IMR-90 (cell line): ENCODE data around the gene PLVAP. TPM values are rescaled to one million over a fixed set of nuclear protein-coding genes. Genes with fewer than 3 reads are reported as not detected.

Source experiments
- ATAC-seq: fragments of 200-7000 bp; cut with Tn5 transposase; 2 replicates; pipeline ENCODE4 v1.9.1; 2020; ENCODE audit warnings: low read depth, mild to moderate bottlenecking, moderate library complexity
- BruUV-seq: library from RNA; stranded (reverse); fragments of 400-500 nt; replicated peaks from 2 replicates; lab custom pipeline; 2021; lab: Mats Ljungman, UMichigan
- CTCF ChIA-PET: fragments of 300-600 bp; formaldehyde crosslinking; extraction: SDS; loops from one replicate; lab custom pipeline; 2021; ENCODE audit warnings: antibody characterized with exemption; lab: Yijun Ruan, JAX
- POLR2A ChIA-PET: fragments of 300-600 bp; sonication (Branson Sonifier 250); formaldehyde crosslinking; loops from one replicate; lab custom pipeline; 2022; ENCODE audit warnings: antibody characterized with exemption; ENCODE audit not compliant: unreplicated experiment; lab: Charles Lee
- DNase-seq: peaks from one replicate; pipeline ENCODE4 v3.0.0; 2013
- H2AFZ ChIP-seq: replicated peaks from 2 replicates; pipeline ENCODE3; 2013; ENCODE audit warnings: low read length, mild to moderate bottlenecking; ENCODE audit not compliant: poor library complexity
- H2AK5ac ChIP-seq: 2 replicates; pipeline ENCODE4 v1.6.1; 2013; ENCODE audit warnings: low read depth, low read length, inconsistent platforms
- H2AK9ac ChIP-seq: replicated peaks from 2 replicates; pipeline ENCODE3; 2013; ENCODE audit warnings: mild to moderate bottlenecking, low read depth, low read length, moderate library complexity; ENCODE audit not compliant: poor library complexity
- H2BK120ac ChIP-seq: 2 replicates; pipeline ENCODE4 v1.6.1; 2013; ENCODE audit warnings: low read depth, low read length, inconsistent platforms
- H2BK15ac ChIP-seq: 3 replicates; pipeline ENCODE4 v1.6.1; 2013; ENCODE audit warnings: low read depth, low read length, inconsistent platforms
- H2BK20ac ChIP-seq: 2 replicates; pipeline ENCODE4 v1.6.1; 2013; ENCODE audit warnings: low read depth, mild to moderate bottlenecking, inconsistent platforms, low read length, moderate library complexity
- H2BK5ac ChIP-seq: 2 replicates; pipeline ENCODE4 v1.6.1; 2013; ENCODE audit warnings: mild to moderate bottlenecking, low read depth, low read length, inconsistent platforms; ENCODE audit not compliant: poor library complexity, severe bottlenecking
- H3K14ac ChIP-seq: replicated peaks from 2 replicates; pipeline ENCODE4 v1.6.1; 2013; ENCODE audit warnings: low read depth, low read length, inconsistent platforms
- H3K18ac ChIP-seq: 2 replicates; pipeline ENCODE4 v1.6.1; 2013; ENCODE audit warnings: low read depth, low read length, control low read depth
- H3K23ac ChIP-seq: 2 replicates; pipeline ENCODE4 v1.6.1; 2013; ENCODE audit warnings: low read depth, low read length, inconsistent platforms
- H3K27ac ChIP-seq: 2 replicates; pipeline ENCODE4 v1.5.1; 2013; ENCODE audit warnings: mild to moderate bottlenecking, control low read depth, low read length; ENCODE audit not compliant: insufficient read depth
- H3K27me3 ChIP-seq: 2 replicates; pipeline ENCODE4 v1.6.1; 2013; ENCODE audit warnings: low read length; ENCODE audit not compliant: control insufficient read depth, insufficient read depth
- H3K36me3 ChIP-seq: 2 replicates; pipeline ENCODE4 v1.6.1; 2013; ENCODE audit warnings: low read length, mixed read lengths; ENCODE audit not compliant: control insufficient read depth, insufficient read depth
- H3K4ac ChIP-seq: 2 replicates; pipeline ENCODE4 v1.6.1; 2013; ENCODE audit warnings: low read depth, low read length, inconsistent platforms
- H3K4me1 ChIP-seq: 2 replicates; pipeline ENCODE4 v1.6.1; 2013; ENCODE audit warnings: low read length, mixed read lengths; ENCODE audit not compliant: control insufficient read depth, insufficient read depth
- H3K4me2 ChIP-seq: 2 replicates; pipeline ENCODE4 v1.6.1; 2013; ENCODE audit warnings: low read depth, mild to moderate bottlenecking, control low read depth, low read length, moderate library complexity
- H3K4me3 ChIP-seq: 2 replicates; pipeline ENCODE4 v1.5.1; 2013; ENCODE audit warnings: low read depth, mild to moderate bottlenecking, control low read depth, low read length, moderate library complexity; ENCODE audit not compliant: insufficient read depth
- H3K56ac ChIP-seq: 2 replicates; pipeline ENCODE4 v1.6.1; 2013; ENCODE audit warnings: low read length, inconsistent platforms; ENCODE audit not compliant: insufficient read depth; ENCODE audit errors: extremely low read depth
- H3K79me1 ChIP-seq, 2 experiments: 2 replicates each; pipeline ENCODE4 v1.6.1; 2013; ENCODE audit warnings: low read length in 2 of 2, inconsistent platforms in 1 of 2, low read depth in 1 of 2
- H3K9ac ChIP-seq: 2 replicates; pipeline ENCODE4 v1.6.1; 2013; ENCODE audit warnings: low read depth, low read length, control low read depth
- H3K9me1 ChIP-seq: 2 replicates; pipeline ENCODE4 v1.6.1; 2013; ENCODE audit warnings: low read length, inconsistent platforms; ENCODE audit not compliant: insufficient read depth
- H3K9me3 ChIP-seq: 2 replicates; pipeline ENCODE4 v1.6.1; 2013; ENCODE audit warnings: low read length; ENCODE audit not compliant: control insufficient read depth, insufficient read depth
- H4K20me1 ChIP-seq: 2 replicates; pipeline ENCODE4 v1.6.1; 2013; ENCODE audit warnings: low read length, inconsistent platforms; ENCODE audit not compliant: insufficient read depth
- H4K5ac ChIP-seq: 2 replicates; pipeline ENCODE4 v1.6.1; 2013; ENCODE audit warnings: mild to moderate bottlenecking, low read depth, low read length, control low read depth
- H4K8ac ChIP-seq, 2 experiments: 2 replicates each; pipeline ENCODE4 v1.6.1; 2013; ENCODE audit warnings: low read depth in 2 of 2, low read length in 2 of 2, control low read depth in 1 of 2, inconsistent platforms in 1 of 2
- H4K91ac ChIP-seq: 2 replicates; pipeline ENCODE4 v1.6.1; 2013; ENCODE audit warnings: low read depth, low read length, inconsistent platforms; ENCODE audit not compliant: insufficient read depth
- BHLHE40 ChIP-seq: fragments of 150-350 bp; IDR thresholded peaks from 2 replicates; pipeline ENCODE4 v1.6.1; 2016; ENCODE audit warnings: mild to moderate bottlenecking, low read depth, low read length
- CEBPB ChIP-seq: IDR thresholded peaks from 2 replicates; pipeline ENCODE4 v1.6.1; 2012; ENCODE audit warnings: low read depth, low read length, improper control_type of control experiment
- CHD1 ChIP-seq: IDR thresholded peaks from 2 replicates; pipeline ENCODE4 v1.6.1; 2012; ENCODE audit warnings: low read depth, low read length, improper control_type of control experiment
- CTCF ChIP-seq: conservative IDR thresholded peaks from 2 replicates; pipeline ENCODE4 v1.5.1; 2012; ENCODE audit warnings: mild to moderate bottlenecking, low read depth, low read length, improper control_type of control experiment
- ELK1 ChIP-seq: fragments of 150-350 bp; IDR thresholded peaks from 2 replicates; pipeline ENCODE4 v1.6.1; 2016; ENCODE audit warnings: low read depth, mild to moderate bottlenecking, low read length, moderate library complexity, borderline replicate concordance
- FOS ChIP-seq: fragments of 150-350 bp; IDR thresholded peaks from 2 replicates; pipeline ENCODE4 v1.6.1; 2016; ENCODE audit warnings: low read depth, low read length
- MAFK ChIP-seq: IDR thresholded peaks from 2 replicates; pipeline ENCODE4 v1.6.1; 2012; ENCODE audit warnings: low read depth, low read length, improper control_type of control experiment
- MAZ ChIP-seq: IDR thresholded peaks from 2 replicates; pipeline ENCODE4 v1.6.1; 2012; ENCODE audit warnings: low read depth, mild to moderate bottlenecking, low read length, improper control_type of control experiment, moderate library complexity, borderline replicate concordance
- MXI1 ChIP-seq: IDR thresholded peaks from 2 replicates; pipeline ENCODE4 v1.6.1; 2012; ENCODE audit warnings: low read depth, mild to moderate bottlenecking, low read length, moderate library complexity, borderline replicate concordance
- NFE2L2 ChIP-seq: fragments of 150-350 bp; IDR thresholded peaks from 2 replicates; pipeline ENCODE4 v1.6.1; 2016; ENCODE audit warnings: low read depth, mild to moderate bottlenecking, low read length
- POLR2A ChIP-seq: IDR thresholded peaks from 2 replicates; pipeline ENCODE4 v1.6.1; 2012; ENCODE audit warnings: mild to moderate bottlenecking, low read depth, low read length
- RAD21 ChIP-seq: IDR thresholded peaks from 2 replicates; pipeline ENCODE4 v1.6.1; 2012; ENCODE audit warnings: low read length, improper control_type of control experiment
- RCOR1 ChIP-seq: IDR thresholded peaks from 2 replicates; pipeline ENCODE4 v1.6.1; 2012; ENCODE audit warnings: mild to moderate bottlenecking, low read length, improper control_type of control experiment; ENCODE audit not compliant: insufficient replicate concordance
- RFX5 ChIP-seq: IDR thresholded peaks from 2 replicates; pipeline ENCODE4 v1.8.0; 2012; ENCODE audit warnings: low read depth, mild to moderate bottlenecking, low read length, moderate library complexity
- SMC3 ChIP-seq: fragments of 150-350 bp; IDR thresholded peaks from 2 replicates; pipeline ENCODE4 v1.6.1; 2016; ENCODE audit warnings: low read depth, mild to moderate bottlenecking, antibody characterized with exemption, low read length, moderate library complexity
- USF2 ChIP-seq: fragments of 150-350 bp; IDR thresholded peaks from 2 replicates; pipeline ENCODE4 v1.6.1; 2017; ENCODE audit warnings: mild to moderate bottlenecking, antibody characterized with exemption, low read length, low read depth
- WGBS, 2 experiments: methylation state at CpG; one replicate each; pipeline versions ENCODE4 v1.1.5 to v1.1.7; 2013; ENCODE audit warnings: missing lambda C conversion rate in 2 of 2; ENCODE audit not compliant: insufficient read length in 1 of 2; ENCODE audit errors: extremely low coverage in 2 of 2; 5-methylcytosine and 5-hydroxymethylcytosine counted together
- dilution Hi-C: fragments of 300-500 bp; cut with HindIII; formaldehyde crosslinking; loops from one replicate; pipeline ENCODE4 v1.14.3; 2018; ENCODE audit warnings: low sequenced_read_pairs; ENCODE audit not compliant: unreplicated experiment
- in situ Hi-C: fragments of 300-500 bp; cut with MboI; formaldehyde crosslinking; loops from 3 replicates; pipeline ENCODE4 v1.14.3; 2019; ENCODE audit warnings: low sequenced_read_pairs, inconsistent platforms, mixed read lengths
- intact Hi-C: fragments of 100-400 bp; cut with micrococcal nuclease; formaldehyde crosslinking; loops from 2 replicates; pipeline ENCODE4 v1.10.0; 2022
- polyA plus RNA-seq, 3 experiments: library from polyadenylated mRNA; depleted of rRNA; stranded (reverse); fragments of >200 nt; gene quantifications; 2 replicates each; pipeline ENCODE4 v1.2.3, GENCODE V29; 2012; ENCODE audit warnings: low replicate concordance in 1 of 3
- total RNA-seq: library from RNA; depleted of rRNA; stranded (reverse); fragments of >200 nt; gene quantifications from 2 replicates; pipeline ENCODE4 v1.2.3, GENCODE V29; 2012

PLVAP gene
- total and polyA plus RNA-seq, 2 of the 4 experiments (the other 2 are of a cell fraction), result not detected

- TSS peak; percentile 73 for BruUV-seq
- TF ChIP-seq CTCF (no peak), MAZ (no peak), MAFK (no peak), RCOR1 (no peak), RFX5 (no peak), SMC3 (no peak), ELK1 (no peak), BHLHE40 (no peak), FOS (no peak), RAD21 (no peak), CHD1 (no peak), CEBPB (no peak), POLR2A (no peak), MXI1 (no peak), NFE2L2 (no peak), USF2 (no peak)
- CTCF ChIA-PET, result no interaction called here
- ATAC-seq, result no peak
- H3K4me3 ChIP-seq, result no peak overlapping the region
- H3K36me3 ChIP-seq, result peaks cover 49% of the 10 kb centered on the region
- no peaks in the 10 kb centered on the region for H3K9me1 ChIP-seq
- H4K5ac ChIP-seq, result no peak overlapping the region
- no peak overlapping the region for H3K4ac ChIP-seq
- H3K27ac ChIP-seq, result no peak overlapping the region
- no peaks in the 10 kb centered on the region for H3K9me3 ChIP-seq
- H3K18ac ChIP-seq, result no peak overlapping the region
- H2BK15ac ChIP-seq, result no peak overlapping the region
- no peak overlapping the region for H2AK9ac ChIP-seq
- WGBS, 2 experiments, result 89% methylated on average over 5 of the region's 40 CpGs; no CpG with 5 or more reads in 1 of the 2 experiments
- H3K4me2 ChIP-seq, result no peak overlapping the region
- H3K56ac ChIP-seq, result no peak overlapping the region
- POLR2A ChIA-PET, result no interaction called here
- H2BK20ac ChIP-seq, result no peak overlapping the region
- no peak overlapping the region for H2BK5ac ChIP-seq
- intact Hi-C loops, result no loop called here
- no peak overlapping the region for H3K23ac ChIP-seq
- no peak overlapping the region for H4K91ac ChIP-seq
- H2AFZ ChIP-seq, result no peak overlapping the region
- H3K27me3 ChIP-seq, result no peaks in the 10 kb centered on the region
- H3K4me1 ChIP-seq, result no peaks in the 10 kb centered on the region
- H2AK5ac ChIP-seq, result no peak overlapping the region
- H3K9ac ChIP-seq, result no peak overlapping the region
- H4K8ac ChIP-seq, result no peak overlapping the region
- in situ Hi-C loops, result no loop called here
- peaks cover 8% of the 10 kb centered on the region; the same call in 1 of the 2 replicates for H4K20me1 ChIP-seq
- DNase-seq, result no peak
- dilution Hi-C loops, result no loop called here
- H3K14ac ChIP-seq, result no peak overlapping the region
- peaks cover 8 to 19% of the 10 kb centered on the region in 2 experiments for H3K79me1 ChIP-seq
- no peak overlapping the region for H2BK120ac ChIP-seq
These were observed 57.5 kb downstream of the PLVAP start for GRCh38 chr19:17319473-17320238.
